NCI-H2029 (cell line): ENCODE measurements around the gene YARS1.

Experiments used
- DNase-seq: peaks from one replicate; lab custom pipeline; 2025; lab: John Stamatoyannopoulos, UW

The YARS1 gene

DNA sequence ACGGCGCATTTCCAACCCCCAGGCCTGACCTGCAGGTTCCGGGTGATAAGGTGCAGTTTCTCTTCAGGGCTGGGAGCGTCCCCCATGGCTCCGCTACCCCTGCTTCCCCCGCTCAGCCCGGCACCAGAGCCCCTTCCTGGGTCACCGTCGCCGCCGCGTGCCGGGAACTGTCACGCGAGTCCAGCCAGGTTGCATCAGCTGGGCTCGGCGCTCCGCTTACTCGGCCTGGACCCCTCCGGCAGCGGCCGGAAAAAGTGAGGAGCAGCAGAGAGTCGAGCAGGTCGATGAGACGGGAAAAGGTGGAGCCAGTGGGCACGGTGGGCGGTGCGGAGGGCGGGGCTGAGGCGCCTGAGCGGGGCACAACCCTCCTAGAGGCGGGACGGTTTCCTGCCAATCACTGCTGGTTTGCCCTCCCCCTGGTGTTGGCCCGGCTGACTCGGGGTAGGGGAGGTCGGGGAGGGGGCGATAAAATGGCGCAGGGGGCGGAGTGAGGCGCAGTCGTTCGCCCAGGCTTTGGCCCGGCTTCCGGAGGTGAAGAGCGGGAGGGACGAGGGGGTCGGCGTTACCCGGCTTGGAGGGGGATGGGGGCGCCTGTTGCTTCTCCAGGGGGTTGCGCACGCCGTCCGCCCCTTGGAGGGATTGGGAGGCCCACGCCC lies at the start of gene YARS1, which contains the start of gene S100PBP:
TSS of gene YARS1 (minus strand) at position 200 of the 656 bp plus-strand sequence. CDS start at position 86, 114 bp downstream.
TSS of gene S100PBP (plus strand) at position 495 of the 656 bp plus-strand sequence. CDS start 8,447 bp downstream, outside the sequence.
- peak; percentile 95 for DNase-seq

DNA sequence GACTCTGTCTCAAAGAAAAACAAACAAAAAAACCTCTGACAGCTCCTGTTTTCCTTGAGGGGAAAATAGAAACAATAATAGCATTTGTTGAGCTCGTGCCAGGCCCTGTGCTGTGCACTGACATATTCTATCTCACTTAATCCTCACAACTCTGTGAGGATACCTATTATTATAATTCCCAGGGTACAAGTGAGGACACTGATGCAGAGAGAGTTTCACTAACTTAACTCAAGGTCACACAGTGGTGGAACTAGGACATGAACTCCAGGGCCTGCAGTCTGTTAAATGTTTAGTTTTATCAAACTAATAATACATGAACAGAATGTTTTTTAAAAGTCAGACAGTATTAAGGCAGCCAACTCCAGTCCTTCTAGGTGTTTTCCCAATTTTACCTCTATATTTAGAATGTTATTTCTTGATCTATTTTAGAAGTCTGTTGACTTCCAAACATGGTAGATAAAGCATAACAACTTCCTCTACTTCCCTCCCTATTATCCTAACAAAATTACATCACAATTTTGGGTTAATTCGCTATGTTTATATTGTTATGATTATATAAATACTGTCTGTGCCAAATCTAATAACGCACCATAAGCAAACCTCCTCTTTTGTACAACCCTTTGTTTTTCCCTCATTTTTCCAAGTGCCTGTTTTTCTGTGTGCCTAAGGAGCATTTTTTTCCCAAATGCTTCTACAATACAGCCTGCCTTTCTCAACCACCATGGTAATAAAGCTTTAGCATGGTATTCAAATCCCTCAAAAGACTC lies 48.7 kb upstream of the YARS1 start:
- DNase-seq = no peak

DNA sequence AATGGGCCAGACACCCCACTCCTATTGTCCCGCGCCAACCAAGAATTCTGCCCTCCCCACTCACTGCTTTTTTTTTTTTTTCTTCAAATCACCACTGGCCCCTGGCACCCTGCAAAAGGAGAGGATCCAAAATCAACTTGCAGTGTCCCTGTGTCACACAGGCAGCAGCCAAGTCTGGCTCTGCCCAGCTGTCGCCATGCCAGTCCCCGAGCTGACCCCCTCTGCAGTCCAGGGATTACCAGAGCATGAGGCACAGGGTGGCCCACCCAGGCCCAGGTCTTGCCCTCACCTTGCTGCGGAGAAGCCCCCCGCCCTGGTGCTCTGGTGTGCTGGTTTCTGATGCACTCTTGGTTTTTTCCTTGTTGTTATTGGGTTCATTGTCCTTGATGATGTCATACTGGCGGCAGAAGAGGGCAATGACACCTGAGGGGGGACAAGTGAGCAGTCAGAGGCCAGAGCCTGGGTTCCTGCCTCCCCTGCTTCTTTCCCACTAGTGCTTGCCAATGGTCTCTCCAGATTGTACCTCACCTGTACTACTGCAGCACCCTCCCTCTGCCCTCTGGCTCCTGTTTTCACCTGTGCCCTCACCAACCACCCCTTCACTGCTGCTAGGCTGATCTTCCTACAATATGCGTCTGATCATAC lies 47.3 kb upstream of the YARS1 start:
- DNase-seq = no peak

GRCh38 chr1:32863881-32864245 lies 46.7 kb upstream of the YARS1 start:
- DNase-seq = no peak

DNA sequence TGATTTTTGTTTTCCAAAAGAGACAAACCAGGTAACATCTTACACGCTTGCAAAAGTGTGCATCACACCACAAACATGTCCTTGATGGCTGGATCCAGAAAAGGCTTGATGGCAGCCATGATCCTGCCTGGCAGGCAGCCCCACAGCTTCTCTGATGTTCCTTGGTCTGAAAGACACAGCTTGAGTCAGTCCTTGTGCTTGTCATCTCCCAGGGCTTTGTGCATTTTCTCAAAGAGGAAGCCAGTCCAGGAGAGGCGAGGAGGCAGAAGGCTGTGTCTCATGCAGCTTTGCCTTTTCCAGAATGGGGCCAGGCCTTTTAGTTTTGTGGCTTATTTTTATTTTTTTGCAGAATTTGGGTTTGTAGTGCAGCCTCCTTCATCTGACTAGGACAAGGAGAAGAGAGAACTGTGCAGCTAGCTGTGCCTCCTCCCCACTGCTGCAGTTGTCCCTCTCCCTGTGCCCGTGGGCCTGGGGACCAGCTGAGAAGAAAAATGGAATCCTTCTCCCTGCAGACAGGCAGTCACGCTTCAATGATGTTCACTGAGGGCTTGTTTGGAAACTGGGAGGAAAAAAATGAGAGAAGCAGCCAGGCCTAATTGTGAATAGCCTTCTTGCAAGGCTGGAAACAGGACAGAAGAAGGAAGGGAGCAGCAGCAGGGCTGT lies 46.2 kb upstream of the YARS1 start:
- no peak for DNase-seq

- no peak for DNase-seq
These were observed 44.9 kb upstream of the YARS1 start for GRCh38 chr1:32861904-32862695.

DNA sequence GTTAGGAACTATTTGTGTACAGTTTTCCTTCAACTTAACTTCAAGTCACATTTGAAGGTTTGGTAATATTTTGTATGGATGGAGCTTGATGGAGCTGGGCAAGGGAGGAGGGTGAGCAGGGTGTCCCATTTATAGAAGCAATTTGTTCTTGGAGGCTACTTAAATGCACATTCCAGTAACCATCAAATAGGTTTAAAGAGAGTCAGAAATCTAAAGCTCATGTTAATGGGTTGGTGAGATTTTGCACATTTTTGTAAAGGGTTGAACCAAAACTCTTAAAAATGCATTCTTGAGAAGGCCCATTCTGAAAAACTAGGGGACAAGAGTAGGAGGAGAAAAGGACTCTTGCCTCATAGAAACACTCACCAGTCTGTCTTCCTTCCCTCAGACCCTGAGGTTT lies 43.4 kb upstream of the YARS1 start:
- DNase-seq = no peak

- no peak for DNase-seq
These were observed 42.8 kb upstream of the YARS1 start for GRCh38 chr1:32859915-32860314.

DNA sequence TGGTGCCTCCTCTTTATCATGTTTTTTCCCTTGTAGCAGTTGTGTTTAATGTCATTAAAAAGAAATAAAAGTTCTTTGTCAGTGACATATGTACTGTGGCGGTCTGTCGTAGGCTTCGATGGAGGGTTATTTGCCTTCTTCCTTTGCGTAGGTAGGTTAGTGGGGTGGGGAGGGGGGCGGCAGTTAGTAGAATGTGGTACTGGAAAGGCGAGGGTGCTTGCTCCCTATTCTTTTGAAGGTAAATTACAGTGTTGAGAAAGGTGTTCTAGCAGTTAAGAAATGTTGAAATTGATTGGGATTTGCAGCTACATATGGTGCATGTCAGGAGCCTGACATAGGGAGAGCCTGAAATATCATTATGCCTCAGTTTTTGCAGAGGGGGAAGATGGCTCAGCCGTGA lies 41.6 kb upstream of the YARS1 start:
- no peak for DNase-seq

GRCh38 chr1:32858136-32858535 lies 41.0 kb upstream of the YARS1 start:
- DNase-seq = no peak

DNA sequence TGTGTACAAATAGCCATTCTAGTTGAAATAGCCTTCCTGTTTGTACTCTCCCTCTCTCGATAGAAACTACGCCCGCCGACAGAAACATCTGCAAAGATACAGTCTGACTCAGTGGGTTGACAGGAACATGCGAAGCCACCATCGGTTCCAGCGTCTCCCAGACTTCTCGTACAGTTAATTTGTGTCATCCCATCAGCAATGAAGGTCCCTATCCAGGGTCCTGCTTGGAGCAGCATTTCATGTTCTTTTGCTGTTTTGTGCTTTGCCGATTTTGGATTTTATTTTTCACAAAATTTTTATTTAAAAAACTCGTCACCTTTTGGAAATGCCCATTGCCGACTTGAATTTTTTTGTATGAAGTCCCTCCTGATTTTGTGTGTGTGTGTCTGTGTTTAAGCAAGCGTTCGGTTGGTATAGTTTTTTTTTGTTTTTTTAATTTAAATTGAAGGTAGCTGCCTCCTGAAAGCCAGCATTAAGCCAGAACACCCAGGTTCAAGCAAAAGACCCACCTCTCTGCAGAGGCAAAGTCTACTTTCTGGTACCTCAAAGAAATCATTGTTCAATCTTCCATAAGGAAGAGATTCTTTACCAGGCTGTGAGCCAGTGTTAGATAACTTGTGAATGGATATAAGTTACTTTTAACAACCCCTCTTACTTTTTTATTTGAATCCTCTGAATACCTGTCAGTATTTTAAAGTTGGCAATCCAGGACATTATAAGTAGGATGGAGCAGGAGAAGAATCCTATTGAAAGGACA lies 38.9 kb upstream of the YARS1 start:
- DNase-seq = no peak

DNA sequence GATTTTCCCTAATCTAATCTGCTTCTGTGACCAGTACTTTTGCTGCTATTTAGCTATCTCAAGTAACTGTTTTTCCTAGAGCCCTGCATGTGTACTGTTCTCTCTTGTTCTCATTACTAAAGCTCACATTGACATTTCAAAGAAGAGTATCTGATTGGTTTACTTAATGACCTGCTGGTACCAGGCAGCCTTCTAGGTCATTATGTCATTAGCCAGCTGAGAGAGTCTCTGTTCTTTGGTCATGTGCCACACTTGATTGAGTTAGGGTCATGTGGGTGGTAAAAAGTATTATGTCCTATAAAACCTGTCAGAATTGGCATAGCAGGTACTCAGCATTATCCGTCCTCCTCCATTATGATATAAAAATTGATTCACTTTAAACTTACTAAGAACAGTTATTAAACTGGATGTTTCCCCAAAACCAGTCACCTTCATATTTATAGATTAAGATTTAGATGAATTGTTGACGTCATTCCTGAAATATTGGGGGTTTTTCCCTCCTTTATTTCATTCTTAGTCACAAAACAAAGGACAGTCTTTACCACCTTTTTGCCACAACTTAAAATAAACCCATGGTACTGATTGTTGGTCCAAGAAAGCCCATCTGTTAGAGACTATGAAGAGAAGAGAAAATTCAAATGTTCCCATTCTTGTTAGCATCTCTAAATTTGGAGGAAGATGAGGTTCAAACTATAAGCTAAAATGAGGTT lies 31.4 kb upstream of the YARS1 start:
- no peak for DNase-seq

DNA sequence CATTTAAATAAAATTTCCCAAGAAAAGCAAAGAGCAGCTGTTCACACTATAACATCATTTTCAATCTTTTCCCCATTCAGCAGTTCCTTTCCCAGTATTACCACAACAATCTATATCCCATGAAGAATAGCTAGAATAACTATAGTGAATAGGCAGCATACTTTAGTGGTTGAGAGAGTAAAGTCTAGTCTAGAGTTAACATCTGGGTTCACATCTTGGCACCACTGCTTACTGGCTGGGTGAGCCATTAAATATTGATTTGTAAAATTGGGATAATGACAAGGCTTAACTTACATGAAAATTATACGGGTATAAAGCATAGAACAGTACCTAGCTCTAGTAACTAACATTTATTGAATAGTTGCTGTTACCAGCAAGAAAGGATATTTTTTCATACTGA lies 14.7 kb upstream of the YARS1 start:
- DNase-seq = no peak

DNA sequence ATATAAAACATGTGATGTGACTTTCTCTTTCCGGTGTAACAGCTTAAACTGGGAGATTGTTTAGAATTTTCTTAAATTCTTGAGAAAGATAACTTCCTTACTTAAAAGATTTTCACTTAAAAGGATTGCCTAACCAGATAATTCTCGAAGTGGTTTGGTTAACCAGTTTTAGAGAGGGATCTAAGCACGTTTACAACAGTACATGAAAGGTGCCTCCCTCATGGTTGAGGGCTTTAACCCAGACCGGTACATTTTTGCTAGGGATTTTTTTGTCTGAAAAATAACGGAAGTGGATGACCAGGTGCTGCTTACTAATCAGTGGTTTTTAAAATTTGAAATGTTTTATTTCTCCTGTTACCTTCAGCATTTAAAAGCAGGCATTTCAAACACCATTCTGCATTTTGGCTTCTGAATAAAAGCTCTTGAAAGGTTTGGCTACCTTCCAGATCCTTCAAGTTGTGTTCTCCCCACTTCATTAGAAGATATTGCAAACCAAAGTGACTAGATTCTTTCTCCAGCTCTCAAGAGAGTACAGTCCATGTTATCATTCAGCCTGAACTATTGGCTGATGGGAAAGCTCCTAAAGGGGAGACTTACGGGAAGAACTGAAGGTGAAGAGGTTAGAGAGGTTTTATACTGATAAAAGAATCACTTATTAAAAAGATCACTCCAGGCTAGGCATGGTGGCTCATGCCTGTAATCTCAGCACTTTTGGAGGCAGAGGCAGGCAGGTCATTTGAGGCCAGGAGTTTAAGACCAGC lies 13.1 kb upstream of the YARS1 start:
- no peak for DNase-seq

GRCh38 chr1:32828341-32828740 lies 11.2 kb upstream of the YARS1 start:
- DNase-seq = no peak

DNA sequence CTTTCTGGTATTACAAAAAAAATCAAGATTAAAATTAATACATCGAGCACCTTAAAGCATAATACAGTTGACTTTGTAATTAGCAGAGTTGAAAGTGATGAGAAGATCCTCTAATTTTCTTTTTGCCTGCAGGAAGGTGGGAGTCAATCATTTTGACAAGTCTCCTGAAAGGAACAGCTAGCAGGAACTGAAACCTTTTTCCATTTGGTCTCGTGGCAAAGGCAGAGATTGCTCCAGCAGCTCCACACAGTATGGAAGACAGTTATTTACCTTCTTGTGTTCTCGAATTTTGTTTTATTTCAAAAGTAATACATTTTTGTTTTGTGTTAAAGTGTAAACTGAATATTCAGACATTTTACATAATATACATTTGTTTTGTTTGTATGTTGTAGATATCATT lies 8.0 kb upstream of the YARS1 start:
- DNase-seq = no peak

DNA sequence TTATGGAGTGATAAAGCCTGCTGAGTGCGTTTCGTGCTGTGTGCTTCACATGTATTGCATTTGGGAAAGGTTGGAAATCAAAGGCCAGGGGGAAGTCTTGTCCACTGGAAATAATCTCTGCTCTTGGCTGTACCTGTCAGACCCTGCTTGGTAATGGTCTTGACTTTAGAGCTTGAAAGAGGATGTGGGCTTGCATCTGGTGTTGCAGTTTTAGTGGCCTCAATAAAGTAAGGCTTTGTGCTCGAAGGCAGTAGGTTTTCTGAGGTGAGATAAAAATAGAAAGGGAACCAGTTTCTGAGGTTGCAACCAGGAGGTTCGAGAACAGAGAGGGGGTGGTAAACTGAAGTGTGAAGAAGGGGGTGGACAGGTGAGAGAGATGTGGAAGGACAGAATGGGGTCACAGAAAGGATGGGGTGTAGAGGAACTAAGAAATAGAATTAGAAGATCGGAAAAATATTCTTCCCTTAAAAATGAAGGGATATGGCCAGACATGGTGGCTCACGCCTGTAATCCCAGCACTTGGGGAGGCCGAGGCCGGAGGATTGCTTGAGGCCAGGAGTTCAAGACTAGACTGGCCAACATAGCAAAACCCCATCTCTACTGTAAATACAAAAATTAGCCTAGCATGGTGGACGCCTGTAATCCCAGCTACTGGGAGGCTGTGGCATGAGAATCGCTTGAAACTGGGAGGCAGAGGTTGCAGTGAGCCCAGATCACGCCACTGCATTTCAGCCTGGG lies 1.8 kb upstream of the YARS1 start:
- no peak for DNase-seq

DNA sequence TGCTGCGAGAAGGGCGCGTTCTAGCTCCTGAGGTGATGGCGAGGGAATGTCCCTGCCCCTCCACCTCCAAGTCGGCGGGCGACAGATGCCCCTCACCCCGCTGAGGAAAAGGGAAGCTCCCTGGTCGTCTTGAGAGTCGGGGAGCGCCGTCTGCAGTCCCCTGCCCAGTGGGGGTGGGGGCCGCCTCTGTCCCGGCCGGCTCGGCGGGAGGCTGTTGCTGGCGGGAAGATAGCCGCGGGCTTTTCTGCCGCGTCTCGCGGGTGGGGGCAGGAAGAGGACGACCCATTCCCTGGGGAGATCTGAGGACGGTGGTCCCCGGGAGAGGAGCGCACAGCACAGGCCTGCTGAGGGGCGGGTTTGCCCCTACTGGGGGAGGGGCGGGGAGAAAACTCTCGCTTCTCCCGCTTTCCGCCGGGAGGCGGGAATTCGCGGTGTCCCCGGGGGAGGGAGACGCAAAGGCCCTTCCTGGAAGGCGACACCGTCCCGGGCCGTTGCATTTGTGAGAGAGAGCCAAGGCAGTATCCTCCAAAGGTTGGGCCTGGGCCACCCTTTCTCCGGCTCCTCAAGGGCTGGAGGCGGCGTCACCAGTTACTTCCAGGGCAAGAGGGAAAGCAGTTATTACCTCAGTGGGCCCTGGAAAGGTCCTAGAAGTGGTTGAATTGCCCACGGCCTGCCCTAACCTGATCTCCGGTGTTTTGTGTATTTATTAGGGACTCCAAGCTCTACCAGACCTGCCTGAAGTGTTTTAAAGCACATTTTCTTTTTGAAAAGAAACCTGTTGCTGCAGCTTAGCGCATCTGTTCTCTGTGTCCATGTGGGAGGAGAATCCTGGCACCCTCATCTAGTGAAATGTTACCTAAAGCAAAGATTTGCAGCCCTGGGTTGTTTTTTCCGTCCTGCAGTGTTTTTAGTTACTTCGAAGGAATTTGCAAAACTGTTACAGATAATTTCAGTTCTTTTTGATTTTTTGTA lies 943 bp upstream of the YARS1 start:
- DNase-seq = peak; percentile 67
